Activated CD4-positive, alpha-beta memory T cell treated with anti-CD3 and anti-CD28 coated beads for 36 hours (primary cell): ENCODE data around the gene FBXL16. TPM values are rescaled to one million over a fixed set of nuclear protein-coding genes. Genes with fewer than 3 reads are reported as not detected.

Experiments
- CTCF ChIA-PET: fragments of 350-600 bp; sonication (Branson Sonifier 250); formaldehyde crosslinking; loops from one replicate; lab custom pipeline; 2021; ENCODE audit warnings: antibody characterized with exemption, inconsistent platforms; lab: Charles Lee
- POLR2A ChIA-PET: fragments of 350-600 bp; sonication (Branson Sonifier 250); formaldehyde crosslinking; loops from one replicate; lab custom pipeline; 2021; ENCODE audit warnings: antibody characterized with exemption; lab: Charles Lee
- DNase-seq: peaks from one replicate; pipeline ENCODE4 v3.0.0-alpha.2; 2020
- H3K27ac Mint-ChIP-seq: one replicate; pipeline ENCODE4 v1.8.0; 2021; ENCODE audit warnings: mixed read lengths
- H3K27me3 Mint-ChIP-seq: one replicate; pipeline ENCODE4 v1.8.0; 2021; ENCODE audit warnings: mixed read lengths
- H3K36me3 Mint-ChIP-seq: one replicate; pipeline ENCODE4 v1.8.0; 2021; ENCODE audit warnings: mixed read lengths
- H3K4me1 Mint-ChIP-seq: one replicate; pipeline ENCODE4 v1.8.0; 2021; ENCODE audit warnings: low read depth, mixed read lengths
- H3K4me3 Mint-ChIP-seq: one replicate; pipeline ENCODE4 v1.8.0; 2021; ENCODE audit warnings: mild to moderate bottlenecking, mixed read lengths
- H3K9me3 Mint-ChIP-seq: one replicate; pipeline ENCODE4 v1.8.0; 2021; ENCODE audit warnings: mixed read lengths
- intact Hi-C: fragments of 100-400 bp; cut with micrococcal nuclease; formaldehyde crosslinking; loops from one replicate; pipeline ENCODE4 v1.15.1; 2023
- total RNA-seq, 2 experiments: library from RNA; stranded (reverse); gene quantifications; one replicate each; pipeline ENCODE4 v1.2.3, GENCODE V29; 2021

FBXL16 gene
- total RNA-seq, 2 experiments from 2014 or later = 7.7 to 14.1 TPM

- H3K9me3 Mint-ChIP-seq = no peaks in the 10 kb centered on the region
- H3K4me1 Mint-ChIP-seq = peaks cover 37% of the 10 kb centered on the region
Measured at GRCh38 chr16:678209-678857, 27.3 kb downstream of the FBXL16 start.

GRCh38 chr16:677316-678190, 28.0 kb downstream of the FBXL16 start:
- intact Hi-C loops = no loop called here

More at GRCh38 chr16:678209-678857, 27.3 kb downstream of the FBXL16 start:
- Mint-ChIP-seq H3K27ac (no peak overlapping the region), H3K4me3 (no peak overlapping the region), H3K36me3 (peaks cover 15% of the 10 kb centered on the region), H3K27me3 (no peaks in the 10 kb centered on the region)
- ChIA-PET CTCF (no interaction called here), POLR2A (no interaction called here)
- intact Hi-C loops = no loop called here
- DNase-seq = no peak

GRCh38 chr16:676913-677312, 28.7 kb downstream of the FBXL16 start:
- intact Hi-C loops = no loop called here
- no peak overlapping the region for H3K27ac Mint-ChIP-seq
- H3K4me1 Mint-ChIP-seq = peaks cover 24% of the 10 kb centered on the region
- no peaks in the 10 kb centered on the region for H3K27me3 Mint-ChIP-seq
- H3K36me3 Mint-ChIP-seq = peaks cover 11% of the 10 kb centered on the region
- no peak overlapping the region for H3K4me3 Mint-ChIP-seq
- no peaks in the 10 kb centered on the region for H3K9me3 Mint-ChIP-seq
- ChIA-PET CTCF (interaction anchor here (1.1 kb wide), 1 partner anchor 9 kb away, joined by 3 read pairs; no protein-coding TSS in a partner anchor), POLR2A (no interaction called here)
- DNase-seq = no peak

More at GRCh38 chr16:677316-678190, 28.0 kb downstream of the FBXL16 start:
- Mint-ChIP-seq H3K9me3 (no peaks in the 10 kb centered on the region), H3K36me3 (peaks cover 16% of the 10 kb centered on the region), H3K27ac (no peak overlapping the region), H3K4me3 (no peak overlapping the region), H3K4me1 (peaks cover 31% of the 10 kb centered on the region), H3K27me3 (no peaks in the 10 kb centered on the region)
- CTCF ChIA-PET = no interaction called here
- DNase-seq = no peak
- POLR2A ChIA-PET = no interaction called here

DNA sequence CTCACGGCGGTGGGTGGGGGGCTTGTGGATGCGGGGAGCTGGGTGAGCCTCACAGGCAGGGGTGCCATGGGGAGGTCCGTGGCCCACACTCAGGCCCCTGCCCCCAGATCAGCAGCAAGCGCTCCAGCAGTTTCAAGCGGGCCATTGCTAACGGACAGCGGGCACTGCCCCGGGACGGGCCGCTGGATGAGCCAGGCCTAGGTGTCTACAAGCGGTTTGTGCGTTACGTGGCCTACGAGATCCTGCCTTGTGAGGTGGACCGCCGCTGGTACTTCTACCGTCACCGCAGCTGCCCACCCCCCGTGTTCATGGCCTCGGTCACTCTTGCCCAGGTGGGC, 29.1 kb downstream of the FBXL16 start:
- CTCF ChIA-PET = interaction anchor here (1.1 kb wide), 1 partner anchor 10 kb away, joined by 3 read pairs; no protein-coding TSS in a partner anchor

GRCh38 chr16:675884-676564, 29.6 kb downstream of the FBXL16 start:
- no peak for DNase-seq
- CTCF ChIA-PET = interaction anchor here (1.1 kb wide), 1 partner anchor 10 kb away, joined by 3 read pairs; no protein-coding TSS in a partner anchor
- peaks cover 15% of the 10 kb centered on the region for H3K4me1 Mint-ChIP-seq
- no peaks in the 10 kb centered on the region for H3K9me3 Mint-ChIP-seq
- POLR2A ChIA-PET = interaction anchor here (1.1 to 1.3 kb wide), 3 partner anchors 8 to 88 kb away, joined by 3 read pairs; partner anchors contain the start of gene JMJD8
- intact Hi-C loops = no loop called here
- no peak overlapping the region for H3K27ac Mint-ChIP-seq
- peaks cover 7% of the 10 kb centered on the region for H3K36me3 Mint-ChIP-seq
- H3K27me3 Mint-ChIP-seq = no peaks in the 10 kb centered on the region
- H3K4me3 Mint-ChIP-seq = no peak overlapping the region

More for the DNA sequence above, 29.1 kb downstream of the FBXL16 start:
- POLR2A ChIA-PET = interaction anchor here (1.3 kb wide), 1 partner anchor 88 kb away, joined by 3 read pairs; no protein-coding TSS in a partner anchor
- DNase-seq = no peak
- Mint-ChIP-seq H3K27ac (no peak overlapping the region), H3K4me3 (no peak overlapping the region), H3K4me1 (peaks cover 20% of the 10 kb centered on the region), H3K9me3 (no peaks in the 10 kb centered on the region), H3K27me3 (no peaks in the 10 kb centered on the region), H3K36me3 (peaks cover 8% of the 10 kb centered on the region)
- intact Hi-C loops = no loop called here

- Mint-ChIP-seq H3K4me1 (peaks cover 13% of the 10 kb centered on the region), H3K9me3 (no peaks in the 10 kb centered on the region), H3K27me3 (no peaks in the 10 kb centered on the region), H3K27ac (no peak within 1 kb of the TSS), H3K4me3 (peak within 1 kb of the TSS; percentile 26), H3K36me3 (peaks cover 7% of the 10 kb centered on the region)
- intact Hi-C loops = no loop called here
- POLR2A ChIA-PET = interaction anchor here (1.1 to 1.3 kb wide), 3 partner anchors 9 to 87 kb away, joined by 3 read pairs; partner anchors contain the start of gene JMJD8
- CTCF ChIA-PET = interaction anchor here (1.1 kb wide), 1 partner anchor 11 kb away, joined by 3 read pairs; no protein-coding TSS in a partner anchor
- DNase-seq = no peak
Measured at GRCh38 chr16:674968-675883, 30.4 kb downstream of the FBXL16 start, which contains the start of gene RHBDL1. TSS of gene RHBDL1 (plus strand) at chr16:675671. CDS start at chr16:675791, 120 bp downstream.

GRCh38 chr16:674214-674881, 31.3 kb downstream of the FBXL16 start:
- Mint-ChIP-seq H3K9me3 (no peaks in the 10 kb centered on the region), H3K36me3 (peaks cover 12% of the 10 kb centered on the region), H3K27ac (no peak overlapping the region), H3K4me1 (peaks cover 11% of the 10 kb centered on the region), H3K27me3 (no peaks in the 10 kb centered on the region), H3K4me3 (no peak overlapping the region)
- intact Hi-C loops = no loop called here
- ChIA-PET CTCF (no interaction called here), POLR2A (interaction anchor here (0.6 kb wide), 1 partner anchor 41 kb away, joined by 3 read pairs; the partner anchor contains the start of gene METRN)
- DNase-seq = no peak

GRCh38 chr16:673399-673991, 32.1 kb downstream of the FBXL16 start:
- intact Hi-C loops = no loop called here
- ChIA-PET CTCF (no interaction called here), POLR2A (no interaction called here)
- Mint-ChIP-seq H3K36me3 (peaks cover 12% of the 10 kb centered on the region), H3K4me1 (peaks cover 10% of the 10 kb centered on the region), H3K27ac (no peak overlapping the region), H3K27me3 (no peaks in the 10 kb centered on the region), H3K9me3 (no peaks in the 10 kb centered on the region), H3K4me3 (no peak overlapping the region)
- no peak for DNase-seq

- DNase-seq = no peak
- Mint-ChIP-seq H3K4me3 (peak overlapping the region; percentile 9), H3K9me3 (no peaks in the 10 kb centered on the region), H3K36me3 (peaks cover 12% of the 10 kb centered on the region), H3K4me1 (peaks cover 10% of the 10 kb centered on the region), H3K27me3 (no peaks in the 10 kb centered on the region), H3K27ac (no peak overlapping the region)
- ChIA-PET POLR2A (no interaction called here), CTCF (no interaction called here)
- intact Hi-C loops = no loop called here
Measured at GRCh38 chr16:672851-673250, 32.8 kb downstream of the FBXL16 start.

- no peak for DNase-seq
- intact Hi-C loops = no loop called here
- Mint-ChIP-seq H3K27me3 (no peaks in the 10 kb centered on the region), H3K27ac (no peak overlapping the region), H3K9me3 (no peaks in the 10 kb centered on the region), H3K4me3 (no peak overlapping the region), H3K4me1 (peaks cover 15% of the 10 kb centered on the region), H3K36me3 (peaks cover 12% of the 10 kb centered on the region)
- POLR2A ChIA-PET = no interaction called here
- CTCF ChIA-PET = no interaction called here
Measured at GRCh38 chr16:672371-672770, 33.2 kb downstream of the FBXL16 start.
